Ecto neural progenitor cell (in vitro differentiated cells): ENCODE measurements around the gene MRPL41.
"Not testable (repeated sequence)": the region's sequence is repeated elsewhere in the genome, so short reads cannot be mapped to it uniquely, and the experiment has no call there.

ENCODE experiments used
- DNase-seq: peaks from one replicate; pipeline ENCODE4 v3.0.0-alpha.2; 2018; ENCODE audit warnings: low spot score

MRPL41 gene

DNA sequence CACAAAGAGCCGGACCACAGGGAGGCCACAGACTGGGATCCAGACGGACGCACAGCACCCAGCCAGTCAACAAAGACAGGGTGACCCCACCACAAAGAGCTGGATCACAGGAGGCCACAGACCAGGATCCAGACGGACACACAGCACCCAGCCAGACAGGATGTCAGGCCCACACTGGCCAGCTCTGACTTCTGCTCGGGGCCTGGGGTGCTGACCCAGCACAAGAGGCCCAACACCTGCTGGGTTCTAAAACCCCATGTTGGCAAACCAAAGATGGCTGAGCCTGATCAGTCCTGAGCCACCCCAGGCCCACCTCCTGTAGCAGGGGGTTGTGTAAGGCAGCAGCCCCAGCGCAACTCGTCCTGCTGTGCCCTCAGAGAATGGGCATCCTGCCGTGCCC is 32.3 kb downstream of the MRPL41 start:
- no peak for DNase-seq

DNA sequence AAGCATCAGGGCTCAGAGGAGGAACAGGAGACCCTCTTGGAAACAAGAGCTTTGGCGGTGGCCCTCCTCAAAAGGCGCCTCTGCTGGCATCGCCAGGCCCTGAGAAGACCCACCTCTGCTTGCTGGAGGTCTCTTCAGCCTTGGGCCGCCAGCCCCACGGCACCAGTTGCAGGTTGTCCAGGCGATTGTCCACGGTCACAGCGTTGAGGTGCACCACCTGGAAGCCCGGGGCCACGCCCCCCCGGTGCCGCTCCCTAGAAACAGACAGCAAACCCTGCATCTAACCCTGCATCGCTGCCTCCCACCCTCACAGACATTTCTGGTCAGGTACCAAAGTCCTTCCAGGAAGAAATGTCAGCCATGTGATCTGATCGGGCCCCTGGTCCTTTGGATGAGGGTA is 35.2 kb downstream of the MRPL41 start:
- no peak for DNase-seq

DNA sequence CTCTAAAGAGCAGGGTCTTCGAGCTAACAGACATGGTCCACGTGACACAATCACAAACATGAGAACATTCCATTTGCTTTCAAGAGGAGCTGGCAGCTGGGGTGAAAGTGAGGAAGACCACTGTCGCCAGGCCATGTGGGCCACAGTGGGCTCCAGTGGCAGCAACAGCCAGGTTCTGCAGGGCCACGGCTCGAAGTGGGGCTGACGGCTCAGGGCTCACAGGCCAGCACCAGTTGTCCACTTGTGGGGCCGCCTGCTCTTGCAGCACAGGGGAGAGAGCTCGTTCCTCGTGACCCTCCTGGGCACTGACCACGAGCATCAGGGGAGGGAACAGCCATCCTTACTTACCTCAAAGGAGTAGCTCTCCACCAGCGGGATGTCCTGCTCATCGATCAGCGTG is 36.6 kb downstream of the MRPL41 start:
- no peak for DNase-seq

DNA sequence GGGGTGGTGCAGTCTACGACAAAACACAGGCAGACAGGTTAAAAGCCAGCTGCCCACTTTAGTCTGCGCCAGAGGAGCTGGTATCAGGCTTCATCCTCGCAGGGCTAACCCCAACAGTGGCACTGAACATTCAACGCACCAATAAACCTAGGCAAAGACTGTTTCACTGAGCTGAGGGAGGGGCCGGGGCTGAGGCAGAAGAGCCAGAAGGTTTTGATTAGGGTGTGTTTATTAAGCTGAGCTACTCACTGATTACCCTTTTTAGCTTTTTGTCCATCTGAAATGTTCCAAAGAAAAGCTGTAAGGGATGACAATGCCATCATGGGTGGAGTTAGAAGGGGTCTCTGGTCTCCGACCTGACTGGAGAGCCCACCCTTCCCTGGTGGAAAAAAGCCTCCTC is 37.2 kb downstream of the MRPL41 start:
- no peak for DNase-seq

DNA sequence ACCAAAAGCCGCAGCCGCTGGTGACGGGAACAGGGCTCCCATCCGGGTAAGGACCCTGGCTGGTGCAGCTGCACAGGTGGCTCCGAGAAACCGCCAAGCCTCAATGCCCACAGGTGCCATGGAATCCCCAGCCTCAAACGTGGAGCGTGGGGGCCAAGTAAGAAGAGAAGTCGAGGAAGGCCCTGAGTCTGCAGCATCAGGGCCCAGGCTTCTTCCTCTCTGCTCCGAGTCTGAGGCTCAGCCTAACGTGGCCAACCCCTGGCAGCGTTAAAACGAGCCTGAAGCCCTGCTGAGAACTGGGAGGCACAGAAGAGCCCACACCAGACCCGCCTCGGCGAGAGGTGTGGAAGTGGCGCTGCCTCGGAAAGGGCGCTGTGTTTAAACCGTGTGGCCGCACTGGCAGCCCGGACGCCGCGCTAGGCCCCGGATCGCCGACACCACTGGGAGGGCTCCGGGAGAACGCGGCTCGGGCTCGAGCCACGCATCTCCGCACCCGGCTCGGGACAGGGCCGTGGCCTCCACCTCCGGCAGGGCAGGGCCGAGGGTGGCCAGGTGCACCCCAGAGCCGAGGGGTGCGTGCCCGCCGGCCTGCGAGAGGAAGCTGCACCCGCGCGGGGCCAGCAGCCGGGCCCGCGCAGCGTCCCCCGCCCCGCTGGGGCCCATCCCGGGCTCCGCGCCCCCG is 37.9 kb downstream of the MRPL41 start:
- DNase-seq, result no peak

- no peak for DNase-seq
Observed at GRCh38 chr9:137590123-137590468, 38.4 kb downstream of the MRPL41 start.

- peak; percentile 94 for DNase-seq
Observed at GRCh38 chr9:137590469-137591383, 39.0 kb downstream of the MRPL41 start, which contains the start of gene ZMYND19. Gene ZMYND19, minus strand, starts transcription at chr9:137590512. Its CDS starts 249 bp downstream, at chr9:137590263.

GRCh38 chr9:137592767-137593166 is 41.1 kb downstream of the MRPL41 start:
- no peak for DNase-seq

DNA sequence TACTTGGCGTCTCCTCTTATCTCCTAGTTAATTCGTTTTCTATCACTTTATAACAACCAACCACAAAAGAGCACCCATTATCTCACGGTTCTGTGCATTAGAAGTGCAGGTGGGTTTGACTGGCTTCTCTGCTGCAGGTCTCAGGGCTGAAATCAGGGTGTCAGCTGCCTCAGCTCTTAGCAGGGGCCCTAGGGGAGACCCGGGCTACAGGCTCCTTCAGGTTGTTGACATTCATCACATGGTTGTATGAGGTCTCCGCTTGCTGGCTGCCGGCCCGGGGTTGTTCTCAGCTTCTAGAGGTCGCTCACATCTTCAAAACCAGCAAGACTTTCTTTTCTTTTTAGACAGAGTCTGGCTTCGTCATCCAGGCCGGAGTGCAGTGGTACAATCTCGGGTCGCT is 41.5 kb downstream of the MRPL41 start:
- DNase-seq, result no peak

DNA sequence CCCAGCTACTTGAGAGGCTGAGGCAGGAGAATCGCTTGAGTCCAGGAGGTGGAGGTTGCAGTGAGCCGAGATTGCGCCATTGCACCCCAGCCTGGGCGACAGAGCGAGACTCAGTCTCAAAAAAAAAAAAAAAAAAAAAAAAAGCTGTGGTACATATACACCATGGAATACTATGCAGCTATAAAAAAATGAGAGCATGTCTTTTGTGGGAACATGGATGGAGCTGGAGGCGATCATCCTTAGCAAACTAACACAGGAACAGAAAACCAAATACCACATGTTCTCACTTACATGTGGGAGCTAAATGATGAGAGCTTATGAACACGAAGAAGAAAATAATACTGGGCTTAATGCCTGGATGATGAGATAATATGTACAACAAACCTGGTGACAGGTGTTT is 44.9 kb downstream of the MRPL41 start:
- DNase-seq, result not testable (repeated sequence)

GRCh38 chr9:137598943-137599342 is 47.3 kb downstream of the MRPL41 start:
- DNase-seq, result no peak
